ENCODE data around the gene CNBP.
"Not testable (repeated sequence)": the region's sequence is repeated elsewhere in the genome, so short reads cannot be mapped to it uniquely, and the experiment has no call there.

The CNBP gene

GRCh38 chr3:129228891-129229585 is 45.3 kb upstream of the CNBP start:
- Histone ChIP-seq H3K36me3 (ENCODE audit: insufficient read depth, low read length) (no peaks in the 10 kb centered on the region), H3K27me3 (ENCODE audit: insufficient read depth, low read length, poor library complexity, severe bottlenecking) (no peaks in the 10 kb centered on the region), H4K20me1 (ENCODE audit: insufficient read depth, low read length, poor library complexity, severe bottlenecking) (no peaks in the 10 kb centered on the region), H3K4me3 (ENCODE audit: low read length, poor library complexity, severe bottlenecking) (no peak overlapping the region), H3K9ac (ENCODE audit: low read depth, low read length, poor library complexity, severe bottlenecking) (no peak overlapping the region), H3K4me1 (ENCODE audit: insufficient read depth, low read length, poor library complexity, severe bottlenecking) (peaks cover 25% of the 10 kb centered on the region), H3K9me2 (replicated peaks; ENCODE audit: low read depth, low read length) (no peaks in the 10 kb centered on the region), H3K79me2 (ENCODE audit: insufficient read depth, low read length) (no peaks in the 10 kb centered on the region), H3K4me2 (ENCODE audit: low read depth, low read length, poor library complexity, severe bottlenecking) (no peak overlapping the region), H3K9me3 (ENCODE audit: insufficient read depth, low read depth, low read length) (no peaks in the 10 kb centered on the region), H2AFZ (ENCODE audit: low read length) (peak overlapping the region; percentile 47; the same call in 1 of the 2 replicates), H3F3A (ENCODE audit: low read depth) (peaks cover 5% of the 10 kb centered on the region; the same call in 1 of the 2 replicates)
- TF ChIP-seq CTCF (conservative IDR thresholded peaks at IDR 0.05; ENCODE audit: low read length) (peak; percentile 39), EZH2phosphoT487 (IDR thresholded peaks at IDR 0.05; ENCODE audit: borderline replicate concordance) (no peak)

- Histone ChIP-seq H2AFZ (ENCODE audit: low read length) (peak overlapping the region; percentile 60; the same call in 1 of the 2 replicates), H3K9ac (ENCODE audit: low read depth, low read length, poor library complexity, severe bottlenecking) (no peak overlapping the region), H3K36me3 (ENCODE audit: insufficient read depth, low read length) (no peaks in the 10 kb centered on the region), H3K9me2 (replicated peaks; ENCODE audit: low read depth, low read length) (no peaks in the 10 kb centered on the region), H3F3A (ENCODE audit: low read depth) (peaks cover 5% of the 10 kb centered on the region; the same call in 1 of the 2 replicates), H3K27me3 (ENCODE audit: insufficient read depth, low read length, poor library complexity, severe bottlenecking) (no peaks in the 10 kb centered on the region), H3K9me3 (ENCODE audit: insufficient read depth, low read depth, low read length) (no peaks in the 10 kb centered on the region), H3K79me2 (ENCODE audit: insufficient read depth, low read length) (no peaks in the 10 kb centered on the region), H3K4me2 (ENCODE audit: low read depth, low read length, poor library complexity, severe bottlenecking) (no peak overlapping the region), H3K4me3 (ENCODE audit: low read length, poor library complexity, severe bottlenecking) (no peak overlapping the region), H3K4me1 (ENCODE audit: insufficient read depth, low read length, poor library complexity, severe bottlenecking) (peaks cover 25% of the 10 kb centered on the region), H4K20me1 (ENCODE audit: insufficient read depth, low read length, poor library complexity, severe bottlenecking) (no peaks in the 10 kb centered on the region)
- TF ChIP-seq EZH2phosphoT487 (IDR thresholded peaks at IDR 0.05; ENCODE audit: borderline replicate concordance) (no peak), CTCF (conservative IDR thresholded peaks at IDR 0.05; ENCODE audit: low read length) (no peak)
Measured at GRCh38 chr3:129226374-129226773, 42.7 kb upstream of the CNBP start.

GRCh38 chr3:129224984-129225393 is 41.3 kb upstream of the CNBP start:
- Histone ChIP-seq H3K9ac (ENCODE audit: low read depth, low read length, poor library complexity, severe bottlenecking) (peak overlapping the region; percentile 63), H3K36me3 (ENCODE audit: insufficient read depth, low read length) (no peaks in the 10 kb centered on the region), H3F3A (ENCODE audit: low read depth) (peaks cover 5% of the 10 kb centered on the region; the same call in 1 of the 2 replicates), H3K4me1 (ENCODE audit: insufficient read depth, low read length, poor library complexity, severe bottlenecking) (peaks cover 25% of the 10 kb centered on the region), H3K9me2 (replicated peaks; ENCODE audit: low read depth, low read length) (no peaks in the 10 kb centered on the region), H3K27me3 (ENCODE audit: insufficient read depth, low read length, poor library complexity, severe bottlenecking) (no peaks in the 10 kb centered on the region), H3K9me3 (ENCODE audit: insufficient read depth, low read depth, low read length) (no peaks in the 10 kb centered on the region), H3K4me3 (ENCODE audit: low read length, poor library complexity, severe bottlenecking) (peak overlapping the region; percentile 56), H4K20me1 (ENCODE audit: insufficient read depth, low read length, poor library complexity, severe bottlenecking) (no peaks in the 10 kb centered on the region), H3K79me2 (ENCODE audit: insufficient read depth, low read length) (no peaks in the 10 kb centered on the region), H2AFZ (ENCODE audit: low read length) (peak overlapping the region; percentile 85), H3K4me2 (ENCODE audit: low read depth, low read length, poor library complexity, severe bottlenecking) (peak overlapping the region; percentile 71)
- TF ChIP-seq EZH2phosphoT487 (IDR thresholded peaks at IDR 0.05; ENCODE audit: borderline replicate concordance) (no peak), CTCF (conservative IDR thresholded peaks at IDR 0.05; ENCODE audit: low read length) (no peak)

- peak overlapping the region; percentile 71 for H3K4me2 ChIP-seq (ENCODE audit: low read depth, low read length, poor library complexity, severe bottlenecking)
Measured at GRCh38 chr3:129224387-129224786, 40.7 kb upstream of the CNBP start.

More at GRCh38 chr3:129224387-129224786, 40.7 kb upstream of the CNBP start:
- H2AFZ ChIP-seq (ENCODE audit: low read length), result peak overlapping the region; percentile 85
- H3K36me3 ChIP-seq (ENCODE audit: insufficient read depth, low read length); H3K27me3 ChIP-seq (ENCODE audit: insufficient read depth, low read length, poor library complexity, severe bottlenecking); H3K79me2 ChIP-seq (ENCODE audit: insufficient read depth, low read length); H3K9me2 ChIP-seq (replicated peaks; ENCODE audit: low read depth, low read length); H3F3A ChIP-seq (ENCODE audit: low read depth); H4K20me1 ChIP-seq (ENCODE audit: insufficient read depth, low read length, poor library complexity, severe bottlenecking); H3K9me3 ChIP-seq (ENCODE audit: insufficient read depth, low read depth, low read length): not testable (repeated sequence)
- peaks cover 25% of the 10 kb centered on the region for H3K4me1 ChIP-seq (ENCODE audit: insufficient read depth, low read length, poor library complexity, severe bottlenecking)
- H3K4me3 ChIP-seq (ENCODE audit: low read length, poor library complexity, severe bottlenecking), result peak overlapping the region; percentile 56
- H3K9ac ChIP-seq (ENCODE audit: low read depth, low read length, poor library complexity, severe bottlenecking), result peak overlapping the region; percentile 63

All from Loucy (cell line).